HG02943 (cell line): ENCODE results near the gene EEF2.

Experiments
- ATAC-seq: cut with Tn5 transposase; IDR thresholded peaks from one replicate; pipeline ENCODE4 v1.9.1; 2021; ENCODE audit warnings: mild to moderate bottlenecking, low read depth, moderate library complexity; ENCODE audit not compliant: unreplicated experiment

Gene EEF2

DNA sequence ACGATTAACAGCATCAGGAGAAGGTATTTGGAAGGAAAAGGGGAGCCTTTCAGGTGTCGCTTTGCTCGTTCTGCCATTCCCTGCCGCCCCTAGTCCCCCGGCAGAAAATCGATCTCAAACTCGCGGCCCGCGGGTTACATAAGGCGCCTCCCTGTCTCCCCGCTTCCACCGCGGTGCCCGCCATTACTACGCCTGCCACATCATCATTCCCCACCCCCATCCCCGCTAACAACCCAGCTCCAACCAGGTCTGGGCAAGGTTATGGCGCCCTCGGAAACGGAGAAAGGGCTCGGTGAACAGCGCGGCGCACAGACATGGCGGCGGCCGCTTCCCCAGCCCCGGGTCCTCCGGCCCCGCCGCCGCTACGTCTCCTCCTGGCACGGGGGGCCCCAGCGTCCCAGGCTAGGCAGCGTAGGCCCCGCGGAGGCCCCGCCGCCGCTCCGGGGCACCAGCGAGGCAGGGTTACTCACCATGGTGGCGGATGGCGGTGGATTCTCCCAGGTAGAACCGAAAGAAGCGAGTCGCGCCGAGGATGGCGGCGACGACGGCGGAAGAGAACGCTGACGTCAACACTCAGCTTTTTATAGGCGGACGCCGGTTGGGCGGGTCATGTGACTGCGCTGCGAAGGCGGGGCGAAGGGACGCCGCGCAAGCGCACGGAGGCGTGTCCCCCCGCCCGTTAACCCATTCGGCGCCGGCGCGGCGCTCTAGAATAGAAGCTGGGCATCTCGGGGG is at the start of gene EEF2:
TSS of gene EEF2 (minus strand) at position 556 of the 735 bp plus-strand sequence. CDS start at position 473, 83 bp downstream.
- no peak for ATAC-seq

DNA sequence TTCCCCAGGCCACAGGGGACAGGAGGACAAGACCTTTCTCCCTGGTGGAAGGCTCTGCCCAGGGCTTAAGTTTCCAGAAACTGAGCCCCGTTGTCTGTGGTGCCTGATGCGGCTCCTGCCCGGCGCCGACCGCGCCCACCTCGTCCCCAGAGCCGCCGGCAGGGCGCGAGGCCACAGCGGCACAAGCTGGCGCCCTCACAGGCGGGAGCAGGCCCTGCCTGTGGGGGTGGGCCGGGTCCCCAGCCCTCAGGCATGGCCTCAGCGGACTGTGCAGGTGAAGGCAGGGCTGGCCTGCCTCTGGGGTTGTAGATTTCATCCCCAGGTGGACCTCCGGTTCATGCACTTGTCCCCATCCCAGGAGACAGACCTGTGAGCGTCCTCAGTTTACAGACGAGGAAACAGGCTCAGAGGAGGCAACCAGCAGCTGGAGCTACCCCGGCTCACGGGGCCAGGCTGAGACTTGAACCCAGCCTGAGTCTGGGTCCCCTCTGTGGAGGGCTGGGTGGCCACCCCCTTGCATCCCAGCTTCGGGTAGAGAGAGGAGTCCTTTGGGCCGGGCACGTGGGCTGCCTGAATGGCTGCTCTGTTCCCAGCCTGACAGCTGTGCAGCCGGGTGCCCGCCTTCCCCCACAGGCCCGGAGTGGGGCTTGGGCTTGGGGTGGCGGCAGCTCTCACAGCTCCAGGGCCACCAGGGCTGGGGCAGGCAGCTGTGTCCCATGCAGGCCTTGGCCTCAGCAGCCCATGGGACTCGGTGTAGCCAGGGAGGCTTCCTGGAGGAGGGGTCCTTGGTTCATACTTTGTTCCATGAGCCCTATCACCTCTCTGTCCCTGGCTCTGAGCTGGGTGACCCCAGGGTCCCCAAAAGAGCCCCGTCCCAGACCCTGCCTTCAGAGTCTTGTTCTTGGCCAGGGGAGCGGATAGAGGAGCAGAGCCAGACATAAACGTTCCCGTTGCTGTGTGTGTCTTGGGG is 49.1 kb upstream of the EEF2 start:
- ATAC-seq, result no peak

GRCh38 chr19:4033028-4033956 is 48.0 kb upstream of the EEF2 start:
- ATAC-seq, result no peak

GRCh38 chr19:4032436-4032835 is 47.2 kb upstream of the EEF2 start:
- no peak for ATAC-seq

DNA sequence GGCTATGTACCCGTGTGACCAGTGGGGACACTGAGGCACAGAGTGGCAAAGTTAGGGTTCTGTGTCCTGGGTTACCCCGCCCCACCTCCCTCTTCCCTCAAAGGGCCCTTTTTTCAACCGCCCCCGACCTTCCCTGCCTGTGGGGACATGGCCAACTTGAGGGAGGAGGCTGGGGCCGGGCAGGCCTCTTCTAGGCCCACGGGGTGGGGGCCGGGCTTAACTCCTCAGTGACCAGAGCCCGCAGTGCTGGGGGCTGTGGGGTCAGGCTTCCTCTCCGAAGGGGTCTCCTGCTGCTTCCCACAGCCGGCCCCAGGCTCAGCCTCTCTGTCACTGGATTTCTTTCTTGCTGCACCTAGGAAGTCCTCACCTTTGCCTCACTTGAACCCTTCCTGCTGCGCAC is 46.2 kb upstream of the EEF2 start:
- no peak for ATAC-seq

GRCh38 chr19:4030981-4031380 is 45.7 kb upstream of the EEF2 start:
- no peak for ATAC-seq

DNA sequence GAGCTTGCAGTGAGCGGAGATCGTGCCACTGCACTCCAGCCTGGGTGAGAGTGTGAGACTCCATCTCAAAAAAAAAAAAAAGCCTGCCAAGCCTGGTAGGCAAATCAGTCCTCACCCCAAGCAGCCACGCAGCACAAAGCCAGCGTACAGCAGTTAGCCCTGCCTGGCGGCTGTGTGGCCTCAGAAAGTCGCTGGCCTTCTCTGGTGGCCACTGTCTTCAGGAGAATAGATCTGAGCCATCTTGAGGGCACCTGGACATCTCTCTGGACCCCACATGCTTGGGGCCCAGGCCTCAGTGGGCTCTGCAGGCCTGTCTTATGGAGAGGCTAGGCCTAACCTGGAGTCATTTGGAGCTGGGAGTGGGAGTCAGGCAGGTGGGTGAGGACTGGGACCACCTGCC is 45.3 kb upstream of the EEF2 start:
- ATAC-seq, result no peak

- no peak for ATAC-seq
Measured at GRCh38 chr19:4029247-4029614, 44.0 kb upstream of the EEF2 start.

DNA sequence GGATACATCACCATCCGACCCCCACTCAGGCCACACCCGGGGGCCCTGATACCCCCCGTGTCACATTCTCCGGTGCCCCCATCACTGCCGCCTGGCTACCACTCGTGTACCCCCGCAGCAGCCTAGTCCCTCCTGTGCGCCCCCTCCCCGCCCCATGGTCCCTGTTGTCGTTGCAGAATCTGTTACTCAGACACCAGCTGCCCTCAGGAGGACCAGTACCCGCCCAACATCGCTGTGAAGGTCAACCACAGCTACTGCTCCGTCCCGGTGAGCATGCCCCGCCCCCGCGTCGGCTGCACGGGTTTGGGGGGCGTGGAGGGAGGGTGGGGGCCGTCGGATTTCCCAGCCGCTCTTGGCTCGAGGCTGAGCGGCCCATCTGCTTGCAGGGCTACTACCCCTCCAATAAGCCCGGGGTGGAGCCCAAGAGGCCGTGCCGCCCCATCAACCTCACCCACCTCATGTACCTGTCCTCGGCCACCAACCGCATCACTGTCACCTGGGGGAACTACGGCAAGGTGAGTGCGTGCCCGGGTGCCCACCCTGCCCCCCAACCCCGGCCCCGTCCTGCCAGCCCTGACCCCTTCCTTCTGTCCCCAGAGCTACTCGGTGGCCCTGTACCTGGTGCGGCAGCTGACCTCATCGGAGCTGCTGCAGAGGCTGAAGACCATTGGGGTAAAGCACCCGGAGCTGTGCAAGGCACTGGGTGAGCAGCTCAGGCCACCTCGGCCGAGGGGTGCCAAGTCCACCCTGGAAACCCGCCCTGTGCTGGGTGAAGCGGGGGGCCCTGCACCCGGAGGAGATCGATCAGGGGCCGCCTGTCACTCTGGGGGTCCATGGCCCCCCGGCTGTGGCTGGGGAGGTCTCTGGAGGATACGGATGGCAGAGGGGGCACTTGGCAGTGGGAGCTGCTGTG is 43.3 kb upstream of the EEF2 start:
- ATAC-seq, result no peak

DNA sequence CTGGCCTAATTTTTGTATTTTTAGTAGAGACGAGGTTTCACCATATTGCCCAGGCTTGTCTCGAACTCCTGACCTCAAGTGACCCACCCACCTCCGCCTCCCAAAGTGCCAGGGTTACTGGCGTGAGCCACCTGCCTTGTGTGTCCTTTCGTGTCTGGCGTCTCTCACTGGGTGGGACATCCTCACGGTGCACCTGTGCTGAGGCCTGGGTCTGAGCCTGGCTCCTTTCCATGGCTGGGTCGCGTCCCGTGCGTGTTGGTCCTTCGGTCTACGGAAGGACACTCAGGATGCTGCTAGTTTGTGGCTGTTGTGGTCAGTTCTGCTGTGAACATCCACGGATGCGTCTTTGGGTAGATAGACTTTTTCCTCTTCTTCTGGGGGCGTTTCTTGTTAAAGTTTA is 41.9 kb upstream of the EEF2 start:
- ATAC-seq, result no peak

DNA sequence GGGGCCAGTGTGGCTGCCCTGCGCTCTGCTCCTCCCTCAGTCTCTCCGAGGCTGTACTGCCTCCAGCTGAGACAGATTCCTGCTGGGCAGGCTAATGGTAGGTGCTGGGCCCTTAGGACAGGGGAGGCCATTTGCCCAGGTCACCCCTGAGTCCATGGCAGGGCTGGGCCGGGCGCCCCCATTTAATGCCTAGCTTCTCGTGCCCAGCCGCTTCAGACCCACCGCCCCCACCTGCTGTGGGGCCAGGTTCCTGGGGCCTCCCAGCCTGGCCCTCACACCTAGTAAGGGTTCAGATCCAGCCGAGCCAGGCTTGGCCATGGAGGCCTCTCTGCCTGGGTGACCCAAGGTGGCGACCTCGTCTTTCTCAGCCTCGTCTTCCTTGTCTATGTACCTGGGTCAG is 40.1 kb upstream of the EEF2 start:
- ATAC-seq, result no peak

- ATAC-seq, result no peak
Measured at GRCh38 chr19:4023600-4024398, 38.5 kb upstream of the EEF2 start.

DNA sequence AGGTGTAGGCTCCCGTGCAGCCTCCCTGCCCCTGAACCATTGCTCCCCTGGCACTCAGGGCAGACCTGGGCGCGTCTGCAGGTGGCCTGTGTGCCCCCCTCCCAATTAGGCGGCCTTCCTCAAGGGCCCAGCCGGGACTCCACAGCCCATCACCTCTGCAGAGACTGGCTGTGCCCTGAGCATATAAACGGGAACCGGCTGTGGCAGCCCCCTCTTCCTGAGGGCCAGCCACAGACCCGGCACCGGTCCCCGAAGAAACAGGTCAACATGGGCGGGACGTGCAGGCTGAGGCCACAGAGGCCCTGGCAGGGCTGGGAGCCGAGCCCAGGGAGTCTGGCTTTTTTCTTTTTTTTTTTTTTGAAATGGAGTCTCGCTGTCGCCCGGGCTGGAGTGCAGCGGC is 34.3 kb upstream of the EEF2 start:
- ATAC-seq, result no peak

DNA sequence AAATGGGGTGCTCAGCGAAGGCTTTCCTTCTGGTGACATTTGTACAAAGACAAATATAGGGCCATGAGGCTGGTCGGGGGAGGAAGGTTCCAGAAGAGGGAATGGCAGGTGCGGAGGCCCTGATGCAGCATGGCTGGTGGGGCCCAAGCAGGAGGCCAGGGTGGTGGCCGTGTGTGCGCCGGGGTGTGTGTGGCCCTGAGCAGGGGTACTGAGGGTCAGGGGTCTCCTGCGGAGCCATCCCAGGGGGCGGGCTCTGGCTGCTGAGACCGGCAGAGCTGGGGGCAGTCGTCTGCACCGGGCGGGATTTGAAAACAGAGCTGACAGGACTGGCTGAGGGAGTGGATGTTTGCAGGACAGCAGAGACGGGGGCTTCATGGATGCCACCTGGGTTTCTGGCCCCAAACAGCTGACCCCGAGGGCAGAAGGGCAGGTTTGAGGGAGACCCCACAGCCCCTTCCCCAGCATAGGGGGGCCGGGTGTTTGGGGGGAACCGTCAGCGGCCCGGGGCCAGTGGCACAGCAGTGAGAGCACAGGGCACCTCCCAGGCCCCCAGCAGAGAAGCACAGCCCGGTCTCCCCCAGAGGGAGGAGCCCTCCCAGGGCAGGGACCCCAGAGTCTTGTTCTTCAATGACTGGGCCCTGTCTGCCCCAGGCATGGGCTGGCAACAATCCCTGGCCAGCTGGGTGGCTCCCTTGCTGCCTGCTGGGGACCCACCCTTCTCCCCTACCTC is 33.7 kb upstream of the EEF2 start:
- no peak for ATAC-seq

DNA sequence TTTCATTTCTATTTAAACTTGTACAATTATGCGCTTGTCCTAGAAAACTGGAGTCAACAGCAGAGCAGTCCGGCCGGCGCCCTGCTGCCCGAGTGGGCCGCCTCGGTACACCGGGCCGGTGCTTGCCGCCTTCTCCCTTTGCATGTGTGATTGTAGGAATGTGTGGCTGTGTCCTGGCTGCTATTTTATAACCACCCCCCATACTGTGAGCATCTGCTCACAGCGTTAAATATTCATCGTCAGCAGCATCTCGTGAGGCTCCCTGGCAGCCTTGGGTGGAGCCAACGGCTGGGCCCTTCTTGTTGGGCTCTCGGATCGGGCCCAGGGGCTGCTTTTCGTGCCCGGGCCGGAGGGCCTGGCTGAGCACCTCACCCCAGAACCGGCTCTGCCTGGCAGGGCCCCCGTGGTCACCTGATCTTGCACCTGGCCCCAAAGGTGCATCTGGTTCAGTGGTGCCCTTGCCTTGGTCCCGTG is 32.9 kb upstream of the EEF2 start:
- ATAC-seq, result no peak

- ATAC-seq, result no peak
Measured at GRCh38 chr19:4016903-4017638, 31.8 kb upstream of the EEF2 start.

DNA sequence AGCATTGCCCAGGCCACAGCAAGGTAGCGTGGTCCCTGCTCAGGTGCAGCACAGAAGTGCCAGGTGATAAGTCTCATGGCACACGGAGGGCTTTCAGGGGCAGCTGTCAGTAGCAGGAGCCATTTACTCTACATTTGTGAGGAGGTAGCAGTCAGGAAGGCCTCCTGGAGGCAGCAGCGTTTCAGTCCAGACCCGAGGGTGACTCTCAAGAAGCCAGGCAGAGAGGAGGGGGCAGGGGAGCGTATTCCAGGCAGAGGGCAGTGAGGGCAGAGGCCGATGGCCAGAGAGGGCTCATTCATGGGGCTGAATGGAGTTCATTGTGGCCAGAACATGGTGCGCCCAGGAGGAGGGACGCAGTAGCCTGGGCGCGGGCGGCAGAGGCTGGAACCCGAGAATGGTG is 31.2 kb upstream of the EEF2 start:
- no peak for ATAC-seq
